ENCODE measurements around the gene ODAPH.

Gene ODAPH

GRCh38 chr4:75545526-75545925 is 10.3 kb upstream of the ODAPH start:
- DNase-seq = no peak

GRCh38 chr4:75547647-75548387 is 8.0 kb upstream of the ODAPH start:
- DNase-seq = no peak

GRCh38 chr4:75549019-75549418 is 6.8 kb upstream of the ODAPH start:
- DNase-seq = no peak

- DNase-seq = no peak
Measured at GRCh38 chr4:75552452-75552851, 3.4 kb upstream of the ODAPH start.

DNA sequence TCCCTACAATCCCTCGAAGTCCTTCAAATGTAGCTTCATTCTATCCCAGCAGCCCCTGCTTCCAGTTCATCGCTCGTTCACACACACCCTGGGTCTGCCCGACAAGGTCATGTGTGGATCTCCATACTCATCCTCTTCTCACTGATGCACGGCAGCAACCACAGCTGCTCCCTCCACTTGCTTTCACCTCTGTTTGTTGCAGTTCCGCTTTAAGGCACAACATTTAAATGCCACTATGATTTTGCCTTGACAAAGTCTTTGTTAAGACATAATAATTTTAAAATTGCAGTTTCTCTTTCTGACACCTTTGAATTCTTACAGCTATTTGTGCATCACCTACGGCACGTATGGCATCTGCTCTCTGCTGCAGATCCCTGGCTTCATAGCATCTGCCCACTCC is 1.8 kb downstream of the ODAPH start:
- DNase-seq = no peak

GRCh38 chr4:75561789-75562188 is 5.9 kb downstream of the ODAPH start:
- no peak for DNase-seq

DNA sequence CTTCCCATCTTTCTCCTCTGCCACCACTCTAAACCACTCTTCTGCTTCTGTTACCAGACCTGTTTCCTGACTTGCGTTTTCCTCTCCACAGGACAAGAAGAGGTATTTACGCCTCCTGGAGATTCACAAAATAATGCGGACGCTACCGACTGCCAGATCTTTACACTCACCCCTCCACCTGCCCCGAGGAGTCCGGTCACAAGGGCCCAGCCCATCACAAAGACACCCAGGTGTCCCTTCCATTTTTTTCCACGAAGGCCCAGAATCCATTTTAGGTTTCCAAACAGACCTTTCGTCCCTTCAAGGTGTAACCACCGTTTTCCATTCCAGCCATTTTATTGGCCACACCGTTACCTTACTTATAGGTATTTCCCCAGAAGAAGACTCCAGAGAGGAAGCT is 8.2 kb downstream of the ODAPH start:
- DNase-seq = no peak

- DNase-seq = no peak
Measured at GRCh38 chr4:75565481-75565880, 9.6 kb downstream of the ODAPH start.

GRCh38 chr4:75566911-75567310 is 11.0 kb downstream of the ODAPH start:
- no peak for DNase-seq

GRCh38 chr4:75567725-75568124 is 11.9 kb downstream of the ODAPH start:
- DNase-seq = no peak

DNA sequence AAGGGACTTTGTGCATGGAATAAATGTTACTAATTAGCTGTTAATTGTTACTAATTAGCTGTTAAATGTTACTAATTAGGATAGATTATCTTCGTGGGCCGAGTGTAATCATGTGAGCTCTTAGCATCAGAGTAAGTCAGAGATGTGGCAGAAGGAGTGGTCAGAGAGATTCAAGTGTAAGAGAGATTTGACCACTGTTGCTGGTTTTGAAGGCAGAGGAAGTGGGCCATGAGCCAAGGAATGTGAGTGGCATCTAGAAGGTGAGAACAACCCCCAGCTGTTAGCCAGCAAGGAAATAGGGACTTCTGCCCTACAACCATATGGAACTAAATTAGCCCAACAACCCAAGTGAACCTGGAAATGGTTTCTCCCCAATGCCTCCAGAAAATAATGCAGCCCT is 28.2 kb downstream of the ODAPH start:
- DNase-seq = no peak

GRCh38 chr4:75593393-75593792 is 37.5 kb downstream of the ODAPH start:
- no peak for DNase-seq

GRCh38 chr4:75596061-75596460 is 40.2 kb downstream of the ODAPH start:
- DNase-seq = no peak

GRCh38 chr4:75598390-75598789 is 42.5 kb downstream of the ODAPH start:
- no peak for DNase-seq

GRCh38 chr4:75599647-75600046 is 43.8 kb downstream of the ODAPH start:
- DNase-seq = no peak

- no peak for DNase-seq
Measured at GRCh38 chr4:75605928-75606327, 50.1 kb downstream of the ODAPH start.

DNA sequence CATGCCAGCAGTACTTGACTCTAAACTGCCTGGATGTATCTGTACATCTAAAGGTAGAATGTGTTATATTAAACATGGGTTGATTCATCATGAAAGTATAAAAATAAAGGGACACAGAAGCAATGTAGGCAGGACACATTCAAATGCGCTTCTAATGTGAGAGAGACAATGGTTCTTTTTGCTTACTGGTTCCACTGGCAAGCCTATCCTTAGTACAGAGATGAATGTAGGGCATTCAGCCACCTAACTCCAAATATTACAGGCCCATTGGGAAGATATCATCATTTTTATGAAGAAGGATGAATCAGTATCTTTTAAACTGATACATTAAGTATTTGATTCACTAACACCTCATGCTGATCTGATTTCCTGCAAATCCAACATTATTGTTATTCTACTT is 56.4 kb downstream of the ODAPH start:
- DNase-seq = no peak
